HEK293 (cell line): Measurements from ENCODE around the gene DCAF15.

Experiments used
- BCL11A ChIP-seq: fragments of 450-650 bp; formaldehyde crosslinking; IDR thresholded peaks from 2 replicates; pipeline ENCODE4 v1.5.1; 2016; ENCODE audit warnings: low read depth, missing biosample characterization, missing genetic modification characterization
- GFI1B ChIP-seq: fragments of 450-650 bp; formaldehyde crosslinking; IDR thresholded peaks from 2 replicates; pipeline ENCODE4 v1.5.1; 2016; ENCODE audit warnings: missing biosample characterization, missing genetic modification characterization
- GLIS1 ChIP-seq: fragments of 450-650 bp; formaldehyde crosslinking; IDR thresholded peaks from 2 replicates; pipeline ENCODE4 v1.5.1; 2016; ENCODE audit warnings: missing biosample characterization, missing genetic modification characterization
- GLIS2 ChIP-seq: fragments of 450-650 bp; formaldehyde crosslinking; IDR thresholded peaks from 2 replicates; pipeline ENCODE4 v1.5.1; 2016; ENCODE audit warnings: missing biosample characterization, missing genetic modification characterization
- INSM2 ChIP-seq: fragments of 450-650 bp; formaldehyde crosslinking; IDR thresholded peaks from 2 replicates; pipeline ENCODE4 v1.5.1; 2016; ENCODE audit warnings: missing biosample characterization, missing genetic modification characterization
- KLF1 ChIP-seq: fragments of 450-650 bp; formaldehyde crosslinking; IDR thresholded peaks from 2 replicates; pipeline ENCODE4 v1.5.1; 2016; ENCODE audit warnings: missing biosample characterization, missing genetic modification characterization
- KLF17 ChIP-seq: fragments of 450-650 bp; formaldehyde crosslinking; IDR thresholded peaks from 2 replicates; pipeline ENCODE4 v1.5.1; 2016; ENCODE audit warnings: missing biosample characterization, missing genetic modification characterization
- OSR2 ChIP-seq: fragments of 450-650 bp; formaldehyde crosslinking; IDR thresholded peaks from 2 replicates; pipeline ENCODE4 v1.5.1; 2016; ENCODE audit warnings: missing biosample characterization, missing genetic modification characterization
- PRDM10 ChIP-seq: fragments of 450-650 bp; formaldehyde crosslinking; IDR thresholded peaks from 2 replicates; pipeline ENCODE4 v1.5.1; 2016; ENCODE audit warnings: missing biosample characterization, missing genetic modification characterization
- PRDM4 ChIP-seq: fragments of 450-650 bp; formaldehyde crosslinking; IDR thresholded peaks from 2 replicates; pipeline ENCODE4 v1.5.1; 2017; ENCODE audit warnings: missing biosample characterization, missing genetic modification characterization
- SETDB1 ChIP-seq: IDR thresholded peaks from one replicate; pipeline ENCODE4 v1.6.1; 2017; ENCODE audit warnings: mild to moderate bottlenecking, low read length, moderate library complexity, mixed read lengths; ENCODE audit not compliant: insufficient read length
- SP2 ChIP-seq: fragments of 450-650 bp; formaldehyde crosslinking; IDR thresholded peaks from 2 replicates; pipeline ENCODE4 v1.5.1; 2016; ENCODE audit warnings: missing biosample characterization, missing genetic modification characterization
- ZBTB21 ChIP-seq: fragments of 450-650 bp; formaldehyde crosslinking; IDR thresholded peaks from 2 replicates; pipeline ENCODE4 v1.5.1; 2017; ENCODE audit warnings: missing biosample characterization, missing genetic modification characterization
- ZEB2 ChIP-seq: fragments of 450-650 bp; formaldehyde crosslinking; IDR thresholded peaks from 2 replicates; pipeline ENCODE4 v1.5.1; 2016; ENCODE audit warnings: missing biosample characterization, missing genetic modification characterization
- ZFHX2 ChIP-seq: fragments of 450-650 bp; formaldehyde crosslinking; conservative IDR thresholded peaks from 2 replicates; pipeline ENCODE4 v1.5.1; 2016; ENCODE audit warnings: missing biosample characterization, missing genetic modification characterization
- ZFP69B ChIP-seq: fragments of 450-650 bp; formaldehyde crosslinking; IDR thresholded peaks from 2 replicates; pipeline ENCODE4 v1.5.1; 2016; ENCODE audit warnings: missing biosample characterization, missing genetic modification characterization
- ZIC2 ChIP-seq: fragments of 450-650 bp; formaldehyde crosslinking; IDR thresholded peaks from 2 replicates; pipeline ENCODE4 v1.5.1; 2016; ENCODE audit warnings: missing biosample characterization, missing genetic modification characterization
- ZNF112 ChIP-seq: fragments of 450-650 bp; formaldehyde crosslinking; IDR thresholded peaks from 2 replicates; pipeline ENCODE4 v1.5.0; 2017; ENCODE audit warnings: missing biosample characterization, missing genetic modification characterization
- ZNF132 ChIP-seq: fragments of 450-650 bp; formaldehyde crosslinking; IDR thresholded peaks from 2 replicates; pipeline ENCODE4 v1.5.1; 2017; ENCODE audit warnings: missing biosample characterization, missing genetic modification characterization, borderline replicate concordance
- ZNF138 ChIP-seq: fragments of 450-650 bp; formaldehyde crosslinking; IDR thresholded peaks from 2 replicates; pipeline ENCODE4 v1.5.1; 2016; ENCODE audit warnings: missing biosample characterization, missing genetic modification characterization, borderline replicate concordance
- ZNF155 ChIP-seq: fragments of 450-650 bp; formaldehyde crosslinking; IDR thresholded peaks from 2 replicates; pipeline ENCODE4 v1.5.1; 2016; ENCODE audit warnings: missing biosample characterization, missing genetic modification characterization
- ZNF19 ChIP-seq: fragments of 450-650 bp; formaldehyde crosslinking; IDR thresholded peaks from 2 replicates; pipeline ENCODE4; 2016; ENCODE audit warnings: missing biosample characterization, missing genetic modification characterization, low read depth
- ZNF202 ChIP-seq: fragments of 450-650 bp; formaldehyde crosslinking; IDR thresholded peaks from 2 replicates; pipeline ENCODE4 v1.5.1; 2016; ENCODE audit warnings: missing biosample characterization, missing genetic modification characterization, borderline replicate concordance
- ZNF266 ChIP-seq: fragments of 450-650 bp; formaldehyde crosslinking; IDR thresholded peaks from 2 replicates; pipeline ENCODE4 v1.5.1; 2016; ENCODE audit warnings: missing biosample characterization, missing genetic modification characterization, low read depth
- ZNF335 ChIP-seq: fragments of 450-650 bp; formaldehyde crosslinking; conservative IDR thresholded peaks from 2 replicates; pipeline ENCODE4 v1.5.1; 2016; ENCODE audit warnings: missing biosample characterization, missing genetic modification characterization
- ZNF394 ChIP-seq: fragments of 450-650 bp; formaldehyde crosslinking; IDR thresholded peaks from 2 replicates; pipeline ENCODE4 v1.5.1; 2016; ENCODE audit warnings: missing biosample characterization, missing genetic modification characterization, mild to moderate bottlenecking, moderate library complexity, borderline replicate concordance
- ZNF48 ChIP-seq: fragments of 450-650 bp; formaldehyde crosslinking; IDR thresholded peaks from 2 replicates; pipeline ENCODE4 v1.5.1; 2016; ENCODE audit warnings: missing biosample characterization, missing genetic modification characterization
- ZNF585B ChIP-seq: fragments of 450-650 bp; formaldehyde crosslinking; IDR thresholded peaks from 2 replicates; pipeline ENCODE4 v1.5.1; 2016; ENCODE audit warnings: missing biosample characterization, missing genetic modification characterization
- ZNF610 ChIP-seq: fragments of 450-650 bp; formaldehyde crosslinking; IDR thresholded peaks from 2 replicates; pipeline ENCODE4 v1.5.1; 2016; ENCODE audit warnings: missing biosample characterization, missing genetic modification characterization, borderline replicate concordance
- ZNF621 ChIP-seq: fragments of 450-650 bp; formaldehyde crosslinking; IDR thresholded peaks from 2 replicates; pipeline ENCODE4 v1.5.1; 2017; ENCODE audit warnings: missing biosample characterization, missing genetic modification characterization
- ZNF664 ChIP-seq: fragments of 450-650 bp; formaldehyde crosslinking; IDR thresholded peaks from 2 replicates; pipeline ENCODE4 v1.5.1; 2016; ENCODE audit warnings: missing biosample characterization, missing genetic modification characterization
- ZNF677 ChIP-seq: fragments of 450-650 bp; IDR thresholded peaks from 2 replicates; pipeline ENCODE4 v1.5.0; 2018; ENCODE audit warnings: missing biosample characterization, mild to moderate bottlenecking, missing genetic modification characterization, moderate library complexity
- ZNF768 ChIP-seq: fragments of 450-650 bp; formaldehyde crosslinking; IDR thresholded peaks from 2 replicates; pipeline ENCODE4 v1.5.1; 2018; ENCODE audit warnings: missing biosample characterization, mild to moderate bottlenecking, missing genetic modification characterization
- ZSCAN16 ChIP-seq: fragments of 450-650 bp; formaldehyde crosslinking; IDR thresholded peaks from 2 replicates; pipeline ENCODE4 v1.5.1; 2016; ENCODE audit warnings: missing biosample characterization, missing genetic modification characterization

DCAF15 gene

GRCh38 chr19:13985771-13986347, 33.5 kb downstream of the DCAF15 start (continued):
- TF ChIP-seq PRDM10 (tag by site-specific recombination): no peak
- no peak for TF ChIP-seq OSR2 (tag by site-specific recombination)
- no peak for TF ChIP-seq ZNF266 (tag by site-specific recombination)
- TF ChIP-seq INSM2 (tag by site-specific recombination): no peak
- TF ChIP-seq GLIS2 (tag by site-specific recombination): no peak
- TF ChIP-seq GFI1B (tag by site-specific recombination): no peak
- TF ChIP-seq ZNF394 (tag by site-specific recombination): no peak
- no peak for TF ChIP-seq ZNF610 (tag by site-specific recombination)
- no peak for TF ChIP-seq ZNF112 (tag by site-specific recombination)
- TF ChIP-seq ZNF335 (tag by site-specific recombination): peak; percentile 70
- no peak for TF ChIP-seq ZNF138 (tag by site-specific recombination)
- no peak for TF ChIP-seq KLF1
- TF ChIP-seq ZNF664 (tag by site-specific recombination): no peak
- peak; percentile 66 for TF ChIP-seq ZIC2 (tag by site-specific recombination)
- TF ChIP-seq ZNF585B (tag by site-specific recombination): no peak
- TF ChIP-seq ZNF677 (tag by site-specific recombination): no peak
- TF ChIP-seq ZNF132 (tag by site-specific recombination): no peak
- TF ChIP-seq ZSCAN16 (tag by site-specific recombination): no peak
- TF ChIP-seq ZNF768 (tag by site-specific recombination): no peak
- TF ChIP-seq ZNF202: no peak
- TF ChIP-seq ZBTB21: no peak
- no peak for TF ChIP-seq SETDB1
- TF ChIP-seq ZFP69B (tag by site-specific recombination): no peak
- no peak for TF ChIP-seq ZNF48 (tag by site-specific recombination)
- TF ChIP-seq KLF17 (tag by site-specific recombination): peak; percentile 54; the same call in 1 of the 2 replicates
- no peak for TF ChIP-seq BCL11A (tag by site-specific recombination)
- TF ChIP-seq ZFHX2 (tag by site-specific recombination): peak; percentile 44
- peak; percentile 81 for TF ChIP-seq GLIS1 (tag by site-specific recombination)
- no peak for TF ChIP-seq SP2 (tag by site-specific recombination)
- TF ChIP-seq PRDM4: no peak
- no peak for TF ChIP-seq ZNF19 (tag by site-specific recombination)
- no peak for TF ChIP-seq ZEB2 (tag by site-specific recombination)
- TF ChIP-seq ZNF155 (tag by site-specific recombination): no peak
- TF ChIP-seq ZNF621: no peak
